ENCODE data around the gene P2RY8.
"Not testable (repeated sequence)": the region's sequence is repeated elsewhere in the genome, so short reads cannot be mapped to it uniquely, and the experiment has no call there.

Gene P2RY8

DNA sequence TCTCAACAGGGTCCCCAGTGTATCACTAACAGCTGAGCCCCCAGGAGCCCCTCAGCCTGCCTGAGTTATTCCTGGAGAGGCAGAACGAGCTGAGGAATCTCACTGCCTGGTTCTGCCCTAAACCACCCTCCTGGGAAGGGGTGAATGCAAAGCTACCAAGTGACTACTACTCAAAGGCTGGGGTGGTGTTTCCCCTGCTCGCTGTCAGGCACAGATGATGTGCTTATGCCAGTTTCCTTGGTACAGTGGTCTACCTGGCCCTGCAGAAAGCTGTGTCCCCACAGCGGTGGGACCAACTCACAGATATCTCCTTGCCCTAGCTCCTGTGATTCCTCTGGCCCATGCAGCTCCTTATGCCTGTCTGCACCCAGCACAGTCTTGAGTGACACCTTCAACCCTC, 48.8 kb downstream of the P2RY8 start:
- in situ Hi-C loops (cut with HindIII; ENCODE audit: low sequenced_read_pairs): no loop called here

DNA sequence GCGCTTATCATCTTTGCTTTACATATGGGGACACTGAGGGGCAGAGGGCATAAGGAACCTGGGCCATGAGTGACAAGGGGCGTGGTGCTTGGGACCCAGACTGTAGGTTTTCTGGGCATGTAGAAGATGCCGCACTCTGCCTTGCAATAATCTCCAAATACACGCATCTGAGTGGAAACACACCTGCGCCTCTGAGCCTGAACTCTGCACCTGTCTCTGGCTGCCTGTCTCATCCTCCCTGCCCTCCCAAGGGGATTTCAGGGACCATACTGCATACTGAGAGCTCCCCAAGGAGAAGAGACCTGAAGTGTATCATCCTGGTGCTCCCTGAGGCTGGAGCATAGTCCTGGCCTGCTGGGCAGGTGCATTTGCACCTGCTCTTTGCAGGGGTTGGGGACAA, 49.6 kb downstream of the P2RY8 start:
- in situ Hi-C loops (cut with HindIII; ENCODE audit: low sequenced_read_pairs): no loop called here

DNA sequence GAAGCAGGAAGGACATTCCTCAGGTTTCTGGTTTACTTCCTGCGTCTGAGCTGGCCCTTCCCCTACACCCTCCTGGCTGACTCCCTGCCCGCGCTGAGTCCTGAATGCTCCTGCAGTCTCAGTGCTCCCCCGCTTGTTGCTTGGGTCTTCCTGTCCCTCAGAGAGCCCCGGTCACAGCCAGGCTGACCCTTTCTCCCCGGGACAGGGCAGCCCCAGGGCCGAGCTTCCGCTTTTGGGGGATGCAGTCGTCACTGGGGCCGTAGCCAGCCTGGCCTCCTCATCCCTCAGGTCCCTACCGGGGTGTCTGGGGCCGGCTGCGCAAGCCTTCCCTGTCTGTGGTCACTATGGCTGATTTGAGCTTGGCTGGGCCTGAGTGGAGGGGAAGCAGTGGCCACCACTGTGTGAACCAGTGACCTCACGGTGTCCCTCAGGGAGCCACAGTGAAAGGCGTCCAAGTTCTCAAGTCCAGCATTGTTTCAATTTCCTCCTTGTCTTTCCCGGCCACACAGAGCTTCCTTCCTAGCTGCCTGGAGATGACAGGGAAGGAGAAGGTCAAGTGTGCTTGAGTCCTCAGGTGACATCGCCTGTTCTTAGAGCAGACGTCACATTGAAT, 50.1 kb downstream of the P2RY8 start:
- in situ Hi-C loops (cut with HindIII; ENCODE audit: low sequenced_read_pairs): no loop called here

DNA sequence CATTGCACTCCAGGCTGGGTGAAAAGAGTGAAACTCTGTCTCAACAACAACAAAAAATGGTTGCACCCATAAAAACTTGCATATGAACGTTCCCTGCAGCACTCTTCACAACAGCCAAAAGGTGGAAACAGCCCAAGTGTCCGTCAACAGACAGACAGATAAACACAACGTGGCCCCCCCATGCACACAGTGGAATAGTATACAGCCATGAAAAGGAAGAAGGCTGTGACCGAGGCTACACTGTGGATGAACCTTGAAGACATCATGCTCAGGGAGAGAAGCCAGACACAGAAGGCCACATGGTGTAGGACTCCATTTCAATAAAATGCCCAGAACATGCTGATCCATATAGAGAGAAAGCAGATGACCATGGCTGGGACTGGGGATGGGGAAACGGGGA, 50.8 kb downstream of the P2RY8 start:
- in situ Hi-C loops (cut with HindIII; ENCODE audit: low sequenced_read_pairs): no loop called here

DNA sequence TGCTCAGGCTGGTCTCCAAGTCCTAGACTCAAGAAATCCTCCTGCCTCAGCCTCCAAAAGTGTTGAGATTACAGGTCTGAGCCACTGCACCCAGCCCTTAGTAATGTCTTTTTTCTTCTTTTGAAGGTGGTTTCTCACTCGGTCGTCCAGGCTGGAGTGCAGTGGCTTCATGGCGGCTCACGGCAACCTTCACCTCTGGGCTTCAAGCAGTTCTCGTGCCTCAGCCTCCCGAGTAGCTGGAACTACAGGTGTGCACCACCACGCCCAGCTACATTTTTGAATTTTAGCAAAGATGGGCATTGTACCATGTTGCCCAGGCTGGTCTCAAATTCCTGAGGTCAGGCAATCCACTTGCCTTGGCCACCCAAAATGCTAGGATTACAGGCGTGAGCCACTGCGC, 52.0 kb downstream of the P2RY8 start:
- in situ Hi-C loops (cut with HindIII; ENCODE audit: low sequenced_read_pairs): no loop called here

DNA sequence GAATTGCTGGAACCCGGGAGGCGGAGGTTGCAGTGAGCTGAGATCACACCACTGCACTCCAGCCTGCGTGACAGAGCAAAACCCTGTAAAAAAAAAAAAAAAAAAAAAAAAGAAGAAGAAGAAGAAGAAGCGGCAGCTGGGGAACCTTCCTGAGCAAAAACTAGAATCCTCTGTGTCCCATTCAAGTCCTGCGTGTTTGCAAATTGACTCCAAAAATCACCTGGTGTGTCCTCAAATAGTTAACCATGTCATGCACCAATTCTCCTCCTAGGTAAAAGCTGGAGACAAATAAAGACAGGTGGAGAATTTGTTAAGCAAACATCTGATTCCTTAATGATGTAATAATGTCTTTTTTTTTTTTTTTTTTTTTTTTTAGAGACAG, 52.4 kb downstream of the P2RY8 start:
- in situ Hi-C loops (cut with HindIII; ENCODE audit: low sequenced_read_pairs): no loop called here

DNA sequence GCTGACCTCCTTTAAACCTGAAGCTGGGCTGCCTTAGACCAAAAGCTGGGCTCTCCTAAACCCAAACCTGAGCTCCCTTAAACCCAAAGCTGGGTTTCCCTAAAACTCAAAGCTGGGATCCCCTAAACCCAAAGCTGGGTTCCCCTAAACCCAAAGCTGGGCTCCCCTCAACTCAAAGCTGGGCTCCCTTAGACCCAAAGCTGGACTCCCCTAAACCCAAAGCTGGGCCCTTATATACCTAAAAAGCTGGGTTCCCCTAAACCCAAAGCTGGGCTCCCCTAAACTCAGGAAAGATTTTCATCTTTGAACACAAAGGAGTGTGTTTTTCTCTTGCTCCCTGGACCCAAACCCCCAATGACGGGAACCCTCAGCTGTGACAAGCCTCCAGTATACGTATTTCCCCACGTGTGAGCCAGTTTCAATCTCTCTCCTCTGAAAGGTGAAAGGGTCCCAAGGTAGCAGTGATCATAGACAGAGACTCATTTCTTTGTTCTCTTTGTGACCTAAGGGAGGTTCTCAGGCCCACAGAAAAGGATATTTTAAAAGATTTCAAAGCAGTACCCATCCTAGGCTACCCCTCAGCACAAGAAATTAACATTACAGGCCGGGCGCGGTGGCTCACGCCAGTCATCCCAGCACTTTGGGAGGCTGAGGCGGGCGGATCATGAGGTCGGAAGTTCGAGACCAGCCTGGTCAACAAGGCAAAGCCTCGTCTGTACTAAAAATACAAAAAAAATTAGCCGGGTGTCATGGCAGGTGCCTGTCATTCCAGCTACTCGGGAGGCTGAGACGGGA, 52.9 kb downstream of the P2RY8 start:
- in situ Hi-C loops (cut with HindIII; ENCODE audit: low sequenced_read_pairs): no loop called here

DNA sequence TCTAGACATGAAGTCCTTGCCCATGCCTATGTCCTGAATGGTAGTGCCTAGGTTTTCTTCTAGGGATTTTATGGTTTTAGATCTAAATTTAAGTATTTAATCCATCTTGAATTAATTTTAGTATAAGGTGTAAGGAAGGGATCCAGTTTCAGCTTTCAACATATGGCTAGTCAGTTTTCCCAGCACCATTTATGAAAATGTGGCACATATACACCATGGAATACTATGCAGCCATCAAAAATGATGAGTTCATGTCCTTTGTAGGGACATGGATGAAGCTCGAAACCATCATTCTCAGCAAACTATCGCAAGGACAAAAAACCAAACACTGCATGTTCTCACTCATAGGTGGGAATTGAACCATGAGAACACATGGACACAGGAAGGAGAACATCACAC, 54.5 kb downstream of the P2RY8 start:
- in situ Hi-C loops (cut with HindIII; ENCODE audit: low sequenced_read_pairs): not testable (repeated sequence)

DNA sequence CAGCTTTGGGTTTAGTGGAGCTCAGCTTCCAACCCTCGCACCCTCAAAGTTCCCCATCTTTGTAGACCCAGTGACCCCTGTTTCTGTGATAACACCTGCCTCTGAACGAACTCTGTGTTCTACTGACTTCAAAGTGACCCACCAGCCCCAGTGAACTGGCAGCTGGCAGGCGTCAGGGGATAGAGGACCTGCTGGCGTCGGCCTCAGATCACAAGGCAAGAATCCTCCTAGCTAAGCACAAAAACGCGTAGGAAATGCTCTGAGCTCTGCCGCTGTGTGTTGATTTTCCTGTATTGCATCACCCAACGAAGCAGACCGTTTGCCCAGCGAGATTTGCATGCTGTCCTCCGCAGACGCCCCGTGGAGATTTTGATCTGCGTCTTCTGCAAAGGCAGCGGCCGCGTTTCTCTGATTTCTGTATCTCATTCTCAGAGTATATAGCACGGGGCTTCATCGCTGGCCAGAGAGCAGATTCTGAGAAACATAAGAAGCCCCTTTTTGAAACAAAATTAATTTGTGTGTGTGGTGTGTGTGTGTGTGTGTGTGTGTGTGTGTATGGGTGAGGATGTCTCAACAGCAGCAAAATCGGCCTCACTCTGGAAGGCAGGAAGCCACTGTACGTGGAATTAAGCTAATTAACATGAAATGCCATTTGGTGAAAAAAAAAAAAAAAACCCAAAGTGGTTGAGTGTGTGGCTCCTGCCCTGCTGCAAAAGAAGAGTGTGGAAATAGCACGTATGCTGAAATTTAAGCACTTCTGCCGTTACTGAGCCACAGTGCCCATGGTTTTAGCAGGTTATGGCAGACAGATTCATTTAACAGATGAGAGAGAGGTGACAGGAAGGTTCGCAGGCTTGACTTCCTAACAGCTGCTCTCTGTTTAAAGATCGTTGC, 55.1 kb downstream of the P2RY8 start:
- in situ Hi-C loops (cut with HindIII; ENCODE audit: low sequenced_read_pairs): no loop called here

DNA sequence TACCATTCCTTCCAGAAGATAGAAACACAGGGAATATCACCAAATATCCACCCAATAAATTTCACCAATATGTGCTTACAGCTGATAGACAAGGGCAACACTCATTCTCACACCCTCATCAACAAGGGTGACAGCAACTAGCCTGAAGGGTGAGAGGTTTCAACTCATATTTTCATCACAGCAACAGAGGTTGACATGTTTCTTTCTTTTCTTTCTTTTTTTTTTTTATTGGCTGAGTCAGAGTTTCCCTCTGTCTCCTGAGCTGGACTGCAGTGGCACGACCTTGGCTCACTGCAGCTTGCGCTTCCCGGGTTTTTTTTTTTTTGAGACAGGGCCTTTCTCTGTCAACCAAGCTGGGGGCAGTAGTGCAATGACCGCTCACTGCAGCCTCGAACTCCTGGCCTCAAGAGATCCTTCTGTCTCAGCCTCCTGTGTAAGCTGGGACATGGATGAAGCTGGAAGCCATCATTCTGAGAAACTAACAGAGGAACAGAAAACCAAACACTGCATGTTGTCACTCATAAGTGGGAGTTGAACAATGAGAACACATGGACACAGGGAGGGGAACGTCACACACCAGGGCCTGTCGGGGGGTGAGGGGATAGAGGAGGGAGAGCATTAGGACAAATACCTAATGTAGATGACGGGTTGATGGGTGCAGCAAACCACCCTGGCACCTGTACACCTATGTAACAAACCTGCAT, 56.8 kb downstream of the P2RY8 start:
- in situ Hi-C loops (cut with HindIII; ENCODE audit: low sequenced_read_pairs): no loop called here

DNA sequence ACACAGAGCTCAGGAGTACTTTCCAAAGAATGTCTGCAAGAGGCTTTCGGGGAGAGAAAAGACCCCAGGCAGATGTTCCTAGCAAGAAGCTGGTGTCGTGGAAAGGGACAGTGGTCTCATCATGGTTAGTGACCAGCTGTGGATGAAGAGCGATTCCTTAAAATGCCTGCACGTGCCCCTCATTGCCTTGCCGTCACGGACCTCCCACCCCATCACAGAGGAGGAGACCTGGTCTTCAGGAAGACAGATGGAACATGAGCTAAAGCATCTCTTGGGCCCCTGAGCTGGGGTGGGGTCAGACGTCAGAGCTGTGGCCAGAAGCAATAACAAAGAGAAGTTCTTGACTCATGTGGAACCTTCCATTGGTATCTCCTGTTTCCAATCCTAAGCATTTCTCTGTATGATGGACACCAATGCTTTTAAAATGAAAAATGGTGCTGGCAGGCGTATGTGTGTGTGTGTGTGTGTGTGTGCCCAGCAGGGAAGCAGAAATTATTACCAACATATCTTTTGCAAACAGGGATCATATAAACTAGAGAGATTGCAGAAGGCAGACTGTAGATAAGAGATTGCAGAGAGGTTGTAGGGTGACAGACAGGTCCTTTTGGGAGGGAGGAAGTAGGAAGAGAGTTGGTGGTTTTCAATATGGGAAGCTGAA, 59.1 kb downstream of the P2RY8 start:
- in situ Hi-C loops (cut with HindIII; ENCODE audit: low sequenced_read_pairs): loop anchor here (5.0 kb wide), 1 partner anchor 114 kb away; the partner anchor contains the start of gene AKAP17A

DNA sequence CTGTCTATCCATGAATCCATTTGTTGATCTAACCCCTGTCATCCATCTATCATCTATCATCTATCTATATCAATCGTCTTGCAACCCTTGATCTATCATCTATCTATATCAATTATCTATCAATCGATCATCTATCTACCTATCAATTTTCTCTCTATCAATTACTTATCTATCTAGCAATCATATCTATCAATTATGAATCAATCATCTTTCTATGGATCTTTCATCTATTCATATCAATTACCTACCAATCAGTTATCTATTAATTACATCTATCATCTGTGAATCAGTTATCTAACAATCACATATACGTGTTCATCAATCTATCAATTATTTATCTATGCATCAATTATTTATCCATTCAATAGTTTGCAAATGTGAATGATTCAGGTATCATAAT, 59.8 kb downstream of the P2RY8 start:
- in situ Hi-C loops (cut with HindIII; ENCODE audit: low sequenced_read_pairs): loop anchor here (5.0 kb wide), 1 partner anchor 115 kb away; the partner anchor contains the start of gene AKAP17A

DNA sequence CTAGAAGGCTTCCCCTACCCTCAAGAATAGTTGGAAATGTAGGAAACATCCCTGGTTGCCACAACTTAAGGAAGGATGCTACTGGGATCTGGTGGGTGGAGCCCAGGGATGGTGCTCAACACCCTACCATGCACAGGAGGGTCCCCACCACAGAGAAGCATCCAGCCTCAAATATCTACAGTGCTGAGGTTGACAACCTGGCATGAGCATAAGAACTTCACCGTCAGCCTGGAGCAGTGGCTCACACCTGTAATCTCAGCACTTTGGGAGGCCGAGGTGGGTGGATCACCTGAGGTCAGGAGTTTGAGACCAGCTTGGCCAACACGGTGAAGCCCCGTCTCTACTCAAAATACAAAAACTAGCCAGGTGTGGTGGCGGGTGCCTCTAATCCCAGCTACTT, 60.3 kb downstream of the P2RY8 start:
- in situ Hi-C loops (cut with HindIII; ENCODE audit: low sequenced_read_pairs): loop anchor here (5.0 kb wide), 1 partner anchor 116 kb away; the partner anchor contains the start of gene AKAP17A

DNA sequence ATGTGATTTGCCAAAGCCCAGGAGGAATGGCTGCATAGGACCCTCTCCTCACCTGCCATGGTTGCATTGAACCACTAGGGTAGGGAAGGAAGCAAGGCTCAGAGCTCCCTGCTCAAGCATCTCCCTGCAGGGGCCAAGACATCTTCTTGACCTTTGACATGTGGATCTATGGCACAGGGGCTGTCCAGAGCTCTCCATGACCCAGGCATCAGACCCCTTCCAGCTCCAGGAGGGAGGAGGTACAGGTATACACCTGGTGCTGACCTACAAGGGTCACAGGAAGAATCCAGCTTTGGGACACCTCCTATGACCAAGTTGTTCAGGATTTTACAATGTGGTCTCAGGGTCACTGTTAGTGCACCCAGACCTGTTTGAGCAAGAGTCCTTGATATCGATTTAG, 61.1 kb downstream of the P2RY8 start:
- in situ Hi-C loops (cut with HindIII; ENCODE audit: low sequenced_read_pairs): loop anchor here (5.0 kb wide), 1 partner anchor 116 kb away; the partner anchor contains the start of gene AKAP17A

DNA sequence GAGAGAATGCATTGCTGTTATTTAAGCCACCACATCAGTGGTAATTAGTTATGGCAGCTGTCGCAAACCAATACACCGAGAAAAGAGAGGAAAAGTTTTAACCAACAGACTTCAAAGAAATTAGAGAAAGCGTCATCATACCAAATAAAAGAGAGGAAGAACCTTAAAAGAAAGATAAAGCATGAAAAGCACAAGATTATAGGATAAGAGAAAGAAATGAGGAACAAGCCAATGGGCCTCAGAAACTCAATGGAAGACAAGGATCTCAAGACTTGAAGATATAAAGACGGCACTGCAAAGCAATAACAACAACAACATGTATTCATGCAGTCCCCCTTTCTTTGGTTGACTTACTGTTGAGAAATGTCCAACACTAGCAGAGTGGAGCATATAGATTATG, 61.5 kb downstream of the P2RY8 start:
- in situ Hi-C loops (cut with HindIII; ENCODE audit: low sequenced_read_pairs): loop anchor here (5.0 kb wide), 1 partner anchor 117 kb away; the partner anchor contains the start of gene AKAP17A

DNA sequence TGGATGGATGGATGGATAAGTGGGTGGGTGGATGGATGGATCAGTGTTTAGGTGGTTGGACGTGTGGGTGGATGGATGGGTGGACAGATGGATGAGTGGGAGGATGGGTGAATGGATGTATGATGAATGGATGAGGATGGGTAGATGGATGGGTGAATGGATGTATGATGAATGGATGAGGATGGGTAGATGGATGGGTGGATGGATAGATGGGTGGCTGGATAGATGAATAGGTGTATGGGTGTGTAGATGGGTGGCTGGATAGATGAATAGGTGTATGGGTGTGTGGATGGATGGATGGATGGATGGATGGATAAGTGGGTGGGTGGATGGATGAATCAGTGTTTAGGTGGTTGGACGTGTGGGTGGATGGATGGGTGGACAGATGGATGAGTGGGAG, 62.4 kb downstream of the P2RY8 start:
- in situ Hi-C loops (cut with HindIII; ENCODE audit: low sequenced_read_pairs): not testable (repeated sequence)

DNA sequence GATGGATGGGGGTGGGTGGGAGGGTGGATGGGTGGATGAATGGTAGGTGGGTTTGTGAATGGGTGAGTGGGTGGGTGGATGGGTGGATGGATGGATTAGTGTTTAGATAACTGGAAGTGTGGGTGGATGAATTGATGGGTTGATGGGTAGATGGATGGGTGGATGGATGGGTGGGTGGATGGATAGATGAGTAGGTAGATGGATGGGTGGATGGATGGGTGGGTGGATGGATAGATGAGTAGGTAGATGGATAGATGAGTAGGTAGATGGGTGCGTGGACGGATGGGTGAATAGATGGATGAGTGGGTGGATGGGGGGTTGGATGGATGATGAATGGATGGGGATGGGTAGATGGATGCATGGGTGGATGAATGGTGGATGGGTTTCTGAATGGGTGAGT, 64.0 kb downstream of the P2RY8 start:
- in situ Hi-C loops (cut with HindIII; ENCODE audit: low sequenced_read_pairs): no loop called here

DNA sequence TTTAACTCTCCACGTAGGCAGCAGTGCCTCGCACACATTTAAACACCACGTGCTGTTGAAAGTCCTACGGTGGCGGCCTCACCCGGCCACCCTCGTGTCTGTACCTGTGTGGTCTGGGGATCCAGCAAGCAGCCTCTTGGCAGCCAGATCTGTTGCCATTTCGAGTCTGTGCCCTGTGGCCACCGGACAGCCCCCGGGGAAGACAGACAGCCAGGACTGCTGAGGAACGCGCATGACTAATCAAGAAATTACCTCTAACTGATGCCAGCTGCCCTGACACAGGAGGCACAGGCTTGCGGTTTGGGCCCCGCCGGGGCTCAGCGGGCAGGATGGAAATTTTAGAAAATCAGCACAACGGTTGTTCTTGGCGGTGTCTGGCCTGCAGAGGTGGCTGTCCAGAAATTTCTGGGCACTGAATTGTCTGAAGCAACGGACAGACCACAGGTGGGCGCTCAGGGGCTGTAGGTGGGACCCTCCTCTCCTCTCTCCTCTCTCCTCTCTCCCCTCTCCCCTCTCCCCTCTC, 68.7 kb downstream of the P2RY8 start:
- in situ Hi-C loops (cut with HindIII; ENCODE audit: low sequenced_read_pairs): no loop called here

DNA sequence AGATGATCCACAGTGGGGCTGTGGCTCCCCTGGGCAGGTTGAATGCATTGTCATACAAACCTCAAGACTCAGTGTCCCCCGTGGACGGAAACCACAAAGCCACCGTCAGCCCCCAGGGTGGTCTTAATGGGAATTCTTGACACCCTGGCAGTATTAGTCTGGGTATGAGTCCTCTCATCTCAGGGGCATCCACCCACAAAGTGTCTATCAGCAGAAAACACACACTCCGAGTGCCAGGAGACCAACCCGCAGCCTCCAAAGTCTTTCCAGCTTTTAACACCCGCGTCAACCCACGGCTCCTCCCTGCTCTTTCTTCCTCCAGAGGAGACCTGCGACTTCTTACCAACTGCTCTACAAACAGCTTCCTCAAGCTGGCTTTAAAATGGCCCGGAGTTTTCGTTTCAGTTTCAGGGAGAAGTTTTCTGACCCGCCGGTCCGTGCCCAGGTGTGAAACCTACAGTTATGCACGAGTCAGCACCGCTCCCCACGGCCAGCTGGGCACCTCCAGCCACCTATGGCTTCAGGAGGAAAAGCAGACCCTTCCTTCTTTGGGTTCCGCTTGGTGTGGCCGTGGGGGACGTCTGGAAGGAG, 69.9 kb downstream of the P2RY8 start:
- in situ Hi-C loops (cut with HindIII; ENCODE audit: low sequenced_read_pairs): no loop called here

DNA sequence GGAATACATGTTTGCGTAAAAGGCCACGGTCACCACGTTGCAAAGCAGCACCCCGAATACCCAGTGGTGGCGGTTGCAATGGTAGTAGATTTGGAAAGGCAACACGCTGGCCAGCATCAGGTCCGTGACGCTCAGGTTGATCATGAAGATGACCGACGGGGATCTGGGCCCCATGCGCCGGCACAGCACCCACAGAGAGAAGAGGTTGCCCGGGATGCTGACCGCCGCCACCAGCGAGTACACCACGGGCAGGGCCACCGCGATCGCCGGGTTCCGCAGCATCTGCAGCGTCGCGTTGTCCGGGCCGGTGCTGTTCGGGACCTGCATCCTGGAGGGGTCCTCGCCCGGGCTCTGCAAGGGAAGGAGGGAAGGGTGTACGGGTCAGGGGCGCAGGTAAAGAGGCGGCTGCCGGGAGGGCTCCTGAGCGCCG, 70.7 kb downstream of the P2RY8 start:
- in situ Hi-C loops (cut with HindIII; ENCODE audit: low sequenced_read_pairs): no loop called here

Measured in endothelial cell of hepatic sinusoid (primary cell).